HG02759 (cell line): ENCODE data around the gene KIF1A.

Source experiments
- ATAC-seq: cut with Tn5 transposase; IDR thresholded peaks from one replicate; pipeline ENCODE4 v1.9.1; 2021; ENCODE audit warnings: mild to moderate bottlenecking, moderate library complexity; ENCODE audit not compliant: unreplicated experiment

Gene KIF1A

DNA sequence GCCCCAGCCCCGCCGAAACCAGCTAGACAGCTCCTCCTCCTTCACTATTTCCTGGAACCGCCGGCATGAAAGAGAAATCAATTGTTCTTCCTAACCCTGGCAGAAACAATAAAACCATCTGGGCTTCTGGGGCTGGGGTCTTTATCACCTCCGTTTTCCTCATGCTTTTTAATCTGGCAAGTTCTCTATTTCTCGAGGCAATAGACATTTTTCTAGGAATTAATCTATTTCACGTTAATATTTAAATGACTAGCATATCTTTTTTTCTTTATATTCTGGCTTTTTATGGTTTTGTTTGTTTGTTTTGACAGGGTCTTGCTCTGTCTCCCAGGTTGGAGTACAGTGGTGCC lies 1.4 kb upstream of the KIF1A start:
- no peak for ATAC-seq

DNA sequence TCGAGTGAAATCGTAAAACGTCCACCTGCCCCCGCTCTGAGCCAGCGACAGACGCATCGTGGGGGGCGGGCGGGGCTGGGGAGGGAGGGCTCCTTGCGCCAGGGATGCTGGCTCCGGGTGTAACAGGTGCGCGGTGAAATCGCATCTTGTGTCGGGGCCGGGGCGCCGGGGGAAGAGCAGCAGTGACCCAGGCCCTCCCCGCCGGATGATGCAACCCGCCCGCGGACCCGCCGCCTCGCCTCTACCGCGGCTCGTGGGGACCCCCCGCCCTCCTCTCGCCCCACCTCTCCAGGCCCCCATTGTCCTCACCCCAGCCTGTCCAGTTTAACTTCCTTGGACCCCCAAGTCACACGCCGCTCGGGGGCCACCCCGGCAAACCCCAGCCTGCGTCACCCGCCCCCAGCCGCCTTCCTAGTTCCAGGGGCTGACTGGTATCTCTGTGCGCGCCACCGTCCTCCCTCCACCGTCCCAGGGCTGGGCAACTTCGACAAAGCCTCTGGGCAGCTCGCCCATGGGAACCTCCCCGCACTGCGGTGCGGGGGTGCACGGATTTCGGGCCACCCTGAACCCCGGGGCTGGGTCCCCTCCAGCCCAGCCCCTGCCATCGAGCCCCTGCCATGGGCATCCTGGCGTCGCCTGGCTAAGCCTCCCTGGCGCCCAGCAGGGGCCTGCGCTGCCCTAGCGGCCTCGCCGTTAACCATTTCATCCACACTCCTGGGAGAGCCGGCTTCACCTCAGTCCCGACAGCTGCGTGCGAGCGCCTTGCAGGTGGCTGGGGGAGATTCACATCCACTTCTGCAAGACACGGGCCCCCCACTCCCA lies 799 bp upstream of the KIF1A start:
- no peak for ATAC-seq

DNA sequence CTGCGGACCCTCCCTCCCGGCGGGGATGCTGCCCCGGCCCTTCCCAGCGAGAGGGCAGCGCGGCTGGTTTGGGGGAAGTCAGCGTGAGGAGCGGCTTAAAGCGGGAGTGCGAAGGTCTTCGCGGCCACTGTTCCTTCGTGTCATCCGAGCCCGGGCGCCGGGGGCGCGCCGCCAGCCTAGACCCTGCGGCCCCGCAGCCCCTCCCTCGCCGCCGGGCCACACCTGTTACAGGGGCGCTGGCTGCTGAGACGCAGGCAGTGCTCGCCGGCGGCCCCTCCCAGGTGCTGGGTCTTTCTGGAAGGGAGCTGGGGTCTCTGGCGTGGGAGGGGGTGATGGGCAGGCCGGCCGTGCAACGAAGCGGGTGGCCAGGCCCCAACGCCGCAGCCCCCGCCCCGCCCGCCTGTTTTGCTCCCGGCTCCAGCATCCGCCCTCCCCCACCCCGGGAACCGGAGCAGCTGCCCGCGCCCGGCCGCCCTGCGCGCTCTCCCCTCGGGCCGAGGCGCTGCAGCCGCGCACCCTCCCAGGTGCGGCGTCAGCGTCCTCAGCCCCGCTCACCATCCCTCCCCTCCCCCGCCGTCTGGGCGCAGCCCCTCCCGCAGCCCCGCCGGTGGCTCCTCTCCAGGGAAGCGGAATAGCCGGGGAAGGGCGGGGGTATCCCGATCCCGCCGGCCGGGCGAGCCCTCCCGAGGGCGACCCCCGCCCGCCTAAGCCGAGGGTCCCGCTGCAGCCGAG lies 727 bp downstream of the KIF1A start:
- no peak for ATAC-seq

DNA sequence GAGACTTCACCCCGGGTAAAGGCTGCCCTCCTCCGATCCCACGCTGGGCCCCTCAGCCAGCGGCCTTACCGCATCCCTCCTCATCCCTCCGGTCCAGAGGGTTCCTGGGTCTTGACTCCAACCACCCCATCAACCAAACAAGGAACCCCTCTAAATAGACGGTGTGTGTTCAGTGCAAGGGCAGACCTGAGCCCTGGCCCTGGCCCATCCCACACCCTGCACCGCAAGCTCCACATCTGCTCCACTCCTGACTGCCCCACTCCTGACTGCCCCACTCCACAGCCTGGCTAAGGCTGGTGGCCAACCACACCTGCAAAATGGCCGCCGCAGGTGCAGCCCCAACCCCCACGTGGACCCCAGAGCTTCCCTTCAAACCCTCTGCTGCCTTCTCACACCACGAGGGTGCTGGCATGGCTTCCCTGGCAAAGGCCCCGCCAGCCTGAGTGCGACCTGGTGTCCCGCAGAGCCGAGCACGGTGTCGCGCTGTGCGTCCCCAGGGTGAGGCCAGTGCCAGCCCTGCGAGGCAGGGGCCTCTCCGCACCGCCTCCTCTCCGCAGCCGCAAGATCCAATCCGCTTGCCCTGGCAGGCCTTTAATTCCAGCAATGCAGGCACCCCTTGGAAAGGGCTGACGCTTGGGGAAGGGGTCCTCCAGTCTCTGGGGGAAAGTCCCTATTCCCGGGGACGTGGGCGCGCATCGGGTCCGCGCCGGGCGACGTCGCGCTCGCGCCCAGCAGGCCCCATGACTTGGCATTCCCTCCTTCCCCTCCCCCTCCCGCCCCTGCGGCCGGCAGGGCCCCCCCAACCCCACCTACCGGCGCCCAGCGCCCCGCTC lies 1.5 kb downstream of the KIF1A start:
- ATAC-seq = no peak

DNA sequence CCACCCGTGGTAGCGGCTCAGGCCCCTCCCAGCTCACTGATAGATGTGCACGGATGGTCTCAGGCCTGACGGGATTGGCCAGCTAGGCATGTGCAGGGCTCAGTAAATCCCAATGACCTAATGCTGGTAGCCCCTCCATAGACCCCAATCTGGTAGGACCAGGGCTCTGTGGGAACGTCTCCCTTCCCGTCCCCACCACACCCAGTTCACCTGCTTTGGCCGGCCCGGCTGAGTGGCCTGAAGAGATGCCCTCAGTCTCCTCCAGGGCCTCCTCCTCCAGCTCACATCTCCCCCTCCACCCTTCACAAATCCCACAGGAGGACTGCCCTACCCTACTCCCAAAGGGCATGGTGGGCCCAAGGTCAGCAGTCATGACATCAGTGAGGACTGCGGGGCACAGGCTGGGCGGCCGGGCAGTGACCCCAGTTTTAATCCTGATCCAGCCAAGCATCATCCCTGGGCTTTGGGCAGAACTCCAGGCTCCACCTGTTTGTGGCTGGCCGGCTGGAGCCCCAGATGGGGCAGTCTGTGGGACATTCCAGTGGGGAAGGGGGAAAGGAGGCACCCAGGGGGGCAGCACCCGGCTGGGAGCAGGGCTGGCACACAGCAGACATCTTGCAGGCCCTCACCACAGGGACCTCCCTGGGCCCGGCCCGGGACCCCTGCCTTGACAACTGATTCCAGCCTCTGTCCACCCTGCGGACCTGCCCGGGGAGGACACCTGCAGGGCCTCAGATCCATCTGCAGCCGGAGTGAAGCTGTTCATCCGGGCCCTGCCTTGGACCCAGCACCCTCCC lies 2.3 kb downstream of the KIF1A start:
- ATAC-seq = no peak

DNA sequence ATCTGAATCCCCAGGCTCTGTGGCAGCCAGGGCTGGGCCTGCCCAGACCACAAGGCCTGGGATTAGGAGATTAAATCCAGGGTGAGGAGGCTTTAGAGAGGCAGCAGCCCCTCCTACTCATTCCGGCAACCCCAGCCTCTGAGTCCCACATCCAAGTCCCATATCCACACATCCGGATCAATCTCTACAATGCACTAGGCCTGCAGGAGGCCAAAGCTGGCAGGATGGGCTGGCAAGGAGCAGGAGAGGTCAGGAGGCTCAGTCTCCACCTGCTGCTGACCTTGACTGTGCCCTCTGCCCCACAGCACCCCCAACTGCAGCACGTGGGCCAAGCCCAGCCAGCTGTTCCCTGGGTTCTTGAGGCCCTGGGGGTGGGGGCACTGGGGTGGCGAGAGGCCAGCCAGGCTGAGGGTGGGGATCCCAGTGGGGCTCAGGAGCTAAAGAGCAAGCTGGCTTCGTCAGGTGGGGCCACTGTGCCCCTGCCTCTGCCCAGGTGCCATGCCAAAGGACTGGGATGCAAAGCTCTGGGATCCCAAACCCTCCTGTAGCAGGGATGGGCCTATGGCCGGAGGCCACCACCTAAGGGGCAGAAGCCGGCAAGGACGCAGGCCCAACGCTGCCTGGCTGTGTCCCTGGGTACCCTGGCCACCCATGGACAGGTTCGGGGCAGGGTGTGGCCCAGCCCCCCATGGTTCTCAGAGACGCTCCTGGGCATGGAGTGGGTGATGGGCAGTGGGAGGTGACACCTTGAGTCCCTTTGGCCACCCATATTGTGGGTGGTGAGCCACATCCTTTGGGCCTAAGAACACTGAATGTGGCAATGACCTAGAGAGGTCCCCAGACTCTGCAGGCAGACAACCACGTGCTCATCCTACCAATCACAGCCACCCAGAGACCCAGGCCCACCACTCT lies 3.2 kb downstream of the KIF1A start:
- no peak for ATAC-seq

DNA sequence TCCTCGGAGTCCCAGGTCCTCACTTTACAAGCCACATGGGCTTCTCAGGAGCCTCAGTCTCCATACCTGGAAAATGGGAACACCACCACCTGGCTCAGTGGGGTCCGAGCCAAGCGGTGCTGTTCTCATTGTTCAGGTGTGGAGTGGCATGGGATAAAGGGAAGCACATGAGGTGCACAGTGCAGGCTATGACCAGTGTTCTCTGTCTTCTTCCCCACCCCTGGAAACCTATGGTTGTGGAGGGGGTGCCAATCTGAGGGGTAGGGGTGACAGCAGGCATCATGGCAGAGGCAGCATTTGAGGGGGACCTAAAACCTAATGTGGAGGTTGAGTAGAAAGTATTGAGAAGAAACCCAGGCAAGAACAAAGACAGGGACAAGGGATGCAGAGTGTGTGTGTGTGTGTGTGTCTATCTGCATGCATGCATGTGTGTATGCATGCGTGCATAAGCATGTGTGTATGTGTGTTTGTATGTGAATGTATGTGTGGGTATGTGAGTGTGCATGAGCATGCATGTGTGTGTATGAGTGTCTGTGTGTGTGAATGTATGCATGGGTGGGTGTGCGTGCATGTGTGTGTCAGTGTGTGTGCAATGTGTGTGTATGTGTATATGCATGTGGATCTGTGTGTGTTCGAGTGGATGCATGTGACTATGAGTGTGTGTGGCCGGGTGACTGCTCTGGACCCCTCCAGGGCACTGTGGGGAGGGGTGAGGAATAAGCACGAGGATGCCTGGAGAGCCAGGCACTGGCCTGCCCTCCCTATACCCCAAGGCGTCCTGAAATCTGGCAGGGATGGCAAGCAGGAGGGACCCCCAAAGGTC lies 4.0 kb downstream of the KIF1A start:
- ATAC-seq = no peak

DNA sequence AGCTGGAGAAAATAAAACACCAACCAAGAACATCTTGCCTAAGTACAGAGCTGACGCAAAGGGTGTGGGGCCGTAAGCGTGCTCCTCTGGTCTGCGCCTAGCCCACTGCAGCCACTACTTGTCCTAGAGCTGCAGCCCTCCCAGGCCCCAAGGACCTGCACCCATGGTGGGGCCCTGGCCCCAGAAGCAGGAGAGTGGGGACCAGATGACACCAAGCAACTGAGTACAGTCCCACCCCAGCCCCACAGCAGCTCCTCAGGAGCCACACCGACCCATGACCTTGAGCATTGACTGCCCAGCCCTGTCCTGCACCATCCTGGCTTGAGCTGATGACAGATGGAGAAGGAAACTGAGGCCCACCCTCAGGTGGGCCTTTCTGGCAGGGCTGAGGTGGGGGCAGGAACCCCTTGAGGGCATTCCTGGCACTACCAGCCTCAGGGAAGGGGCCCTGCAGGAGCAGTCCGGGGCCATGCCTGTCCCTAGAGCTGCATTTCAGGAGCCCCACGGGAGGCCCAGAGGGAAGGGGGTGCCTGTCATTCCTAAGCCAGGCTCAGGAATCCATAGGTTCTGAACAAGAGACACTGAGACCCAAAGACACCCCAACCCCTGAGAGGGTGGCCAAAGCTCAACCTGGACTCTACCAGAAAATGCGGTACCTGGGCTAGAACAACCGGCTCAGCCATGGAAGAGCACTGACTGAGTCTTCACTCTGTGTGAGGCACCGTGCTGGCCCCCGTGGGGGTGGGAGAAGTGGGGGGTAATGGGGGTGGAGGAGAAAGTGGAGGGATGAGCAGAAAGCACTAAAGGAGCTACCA lies 4.9 kb downstream of the KIF1A start:
- ATAC-seq = no peak

DNA sequence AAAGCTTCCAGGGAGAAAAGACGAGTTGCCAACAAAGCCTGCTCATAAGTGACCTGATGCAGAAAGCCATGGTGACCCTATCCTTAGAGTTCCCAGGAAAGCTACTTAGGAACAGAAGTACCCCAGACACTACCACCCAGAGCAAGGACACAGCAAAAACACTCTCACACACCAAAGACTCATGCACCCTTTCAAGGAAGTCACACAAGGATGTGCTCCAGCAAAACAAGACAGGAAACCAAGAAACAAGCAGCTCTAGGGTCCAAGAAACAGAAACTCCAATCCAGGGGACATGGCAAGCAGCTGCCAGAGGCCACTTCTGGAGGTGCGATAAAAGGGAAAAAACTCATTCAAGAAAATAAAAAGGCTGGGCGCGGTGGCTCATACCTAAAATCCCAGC lies 5.7 kb downstream of the KIF1A start:
- no peak for ATAC-seq

DNA sequence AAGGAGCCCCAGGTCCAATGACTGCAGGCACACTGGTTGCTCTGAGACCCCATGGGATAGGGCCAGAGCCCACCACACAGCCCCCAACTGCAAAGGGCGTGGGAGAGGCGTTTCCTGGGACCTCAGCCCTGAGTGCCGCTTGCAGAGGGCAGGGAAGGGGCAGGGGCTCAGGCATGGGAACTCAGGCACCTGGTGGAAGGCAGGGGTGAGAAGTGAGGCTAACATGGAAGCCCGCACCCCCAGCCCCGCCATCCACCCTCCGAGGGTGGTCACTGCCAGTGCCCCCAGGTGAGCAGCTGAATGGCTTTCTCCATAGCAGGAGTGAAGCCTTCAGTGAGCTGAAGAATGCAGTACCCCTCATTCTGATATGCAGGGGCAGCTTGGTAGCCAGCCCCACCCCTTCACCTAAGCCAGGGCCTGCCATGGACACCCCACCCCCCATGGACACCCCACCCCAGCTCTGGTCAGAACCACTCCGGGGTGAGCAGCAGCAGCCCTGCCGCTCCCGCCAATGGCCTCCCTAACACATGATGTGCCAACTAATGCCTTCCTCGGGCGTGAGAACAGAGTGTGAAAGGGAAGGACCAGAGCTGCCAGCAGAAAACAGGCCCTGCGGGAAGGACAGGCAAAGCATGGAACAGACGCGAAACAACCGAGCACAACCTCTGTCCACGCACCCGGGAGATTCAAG lies 6.6 kb downstream of the KIF1A start:
- no peak for ATAC-seq

DNA sequence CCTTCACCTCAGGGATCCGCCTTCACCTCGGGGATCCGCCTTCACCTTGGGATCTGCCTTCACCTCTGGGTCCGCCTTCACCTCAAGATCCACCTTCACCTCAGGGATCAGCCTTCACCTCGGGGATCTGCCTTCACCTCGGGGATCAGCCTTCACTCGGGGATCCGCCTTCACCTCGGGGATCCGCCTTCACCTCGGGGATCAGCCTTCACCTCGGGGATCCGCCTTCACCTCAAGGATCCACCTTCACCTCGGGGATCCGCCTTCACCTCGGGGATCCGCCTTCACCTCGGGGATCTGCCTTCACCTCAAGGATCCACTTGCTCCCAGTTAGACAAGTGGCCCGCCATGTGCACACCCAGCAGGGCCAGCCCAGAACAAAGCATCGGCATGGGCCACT lies 7.3 kb downstream of the KIF1A start:
- no peak for ATAC-seq

DNA sequence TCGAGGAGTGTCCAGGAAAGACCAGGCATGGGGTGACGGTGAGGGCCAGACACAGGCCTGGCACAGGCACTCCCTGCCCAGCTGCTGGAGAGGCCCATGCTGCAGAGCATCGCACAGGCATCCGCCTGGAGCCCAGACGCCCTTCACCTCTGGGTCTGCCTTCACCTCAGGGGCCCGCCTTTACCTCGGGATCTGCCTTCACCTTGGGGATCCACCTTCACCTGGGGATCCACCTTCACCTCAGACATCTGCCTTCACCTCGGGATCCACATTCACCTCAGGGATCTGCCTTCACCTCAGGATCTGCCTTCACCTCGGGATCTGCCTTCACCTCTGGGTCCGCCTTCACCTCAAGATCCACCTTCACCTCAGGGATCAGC lies 7.7 kb downstream of the KIF1A start:
- ATAC-seq = no peak

DNA sequence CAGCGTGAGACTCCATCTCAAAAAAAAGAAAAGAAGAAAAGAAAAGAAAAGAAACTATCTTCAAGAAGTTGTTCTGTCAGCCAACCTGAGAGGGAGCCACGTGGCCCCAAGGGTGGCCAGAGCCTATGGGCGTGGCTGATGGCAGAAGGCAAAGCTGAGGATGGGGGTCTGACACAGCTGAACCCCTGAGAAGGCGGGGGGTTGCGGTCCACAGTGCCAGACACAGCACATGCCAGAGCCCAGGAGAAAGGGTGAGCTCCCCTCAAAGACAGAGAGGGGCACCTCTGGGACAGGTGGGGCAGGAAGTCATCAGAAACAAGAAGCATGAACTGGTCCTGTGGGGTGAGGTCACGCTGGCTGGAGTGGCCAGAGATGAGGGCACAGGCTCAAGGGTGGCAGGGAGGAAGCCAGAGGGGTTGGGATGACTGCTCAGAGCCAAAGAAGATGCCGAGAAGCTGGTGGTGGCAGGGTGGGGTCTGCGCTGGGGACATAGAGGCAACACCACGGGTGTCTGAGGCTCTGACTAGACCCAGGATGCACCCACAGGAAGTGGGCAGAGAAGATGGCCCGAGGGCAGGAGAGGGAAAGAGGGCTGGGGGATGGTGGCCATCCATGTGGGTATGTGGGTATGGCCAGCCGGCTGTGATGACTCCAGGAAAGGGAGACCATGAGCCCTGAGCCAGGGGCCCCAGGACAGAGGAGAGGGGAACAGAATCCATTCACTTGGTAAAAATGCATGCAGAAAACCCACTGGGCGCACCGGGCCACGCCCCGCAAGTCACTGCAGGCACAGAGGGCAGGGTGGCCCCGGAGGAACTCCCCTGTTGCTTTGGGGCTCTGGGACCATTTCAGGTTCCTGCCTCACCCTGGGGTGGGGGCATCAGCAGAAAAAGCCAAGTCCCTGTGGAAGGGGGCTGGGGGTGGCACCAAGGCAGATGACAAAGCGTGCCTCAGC lies 8.4 kb downstream of the KIF1A start:
- ATAC-seq = no peak

DNA sequence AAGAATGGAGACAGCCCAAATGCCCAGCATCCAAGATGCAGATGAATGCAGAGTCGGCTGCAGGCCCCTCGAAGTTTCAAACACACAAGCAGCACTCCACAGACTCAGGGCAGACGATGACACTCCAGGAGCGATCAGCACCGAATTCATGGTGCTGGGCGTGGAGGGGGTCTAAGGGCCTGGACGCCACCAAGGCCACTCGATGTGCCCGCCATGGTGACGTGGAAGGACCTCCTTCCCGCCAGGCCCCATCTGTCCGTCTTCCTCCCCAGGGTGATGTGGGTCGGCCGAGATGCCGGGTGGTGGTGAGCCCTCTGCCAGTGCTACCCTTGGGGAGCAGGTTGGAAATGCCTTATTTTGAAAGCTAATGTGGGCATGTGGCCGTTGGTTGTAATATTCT lies 9.4 kb downstream of the KIF1A start:
- ATAC-seq = no peak

DNA sequence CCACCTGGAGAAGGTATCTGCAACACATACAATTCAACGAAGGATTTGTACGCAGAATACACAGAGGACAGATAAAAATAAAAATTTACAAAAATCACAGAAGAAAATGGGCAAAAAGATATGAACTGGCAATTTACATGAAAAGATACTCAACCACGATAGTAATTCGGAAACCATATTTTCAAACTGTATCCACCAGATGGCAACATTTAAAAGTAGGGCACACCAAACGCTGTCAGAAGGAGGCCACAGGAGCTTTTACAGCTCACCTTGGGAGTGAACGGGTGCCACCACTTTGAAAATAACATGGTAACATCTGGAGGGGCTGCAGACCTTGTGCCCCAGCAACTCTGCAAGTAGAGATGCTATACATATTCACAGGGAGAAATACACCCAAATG lies 9.8 kb downstream of the KIF1A start:
- no peak for ATAC-seq

DNA sequence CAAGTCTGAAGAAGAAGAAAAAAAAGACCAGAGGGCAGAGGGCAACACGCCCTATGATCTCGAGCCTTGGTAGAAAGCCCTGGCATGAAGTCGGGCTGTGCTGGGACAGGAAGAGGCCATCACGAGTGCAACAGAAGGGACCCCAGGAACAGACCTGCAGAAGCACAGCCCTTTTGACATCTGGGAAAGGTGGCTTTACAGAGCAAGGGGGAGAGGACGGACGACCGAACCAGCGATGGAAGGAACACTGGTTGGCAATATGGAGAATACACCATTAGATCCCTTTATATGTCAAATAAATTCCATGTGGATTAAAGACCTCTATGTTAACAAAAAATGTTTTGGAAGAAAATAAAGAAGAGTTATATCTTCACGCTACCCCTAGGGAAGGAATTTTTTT lies 10.7 kb downstream of the KIF1A start:
- no peak for ATAC-seq

DNA sequence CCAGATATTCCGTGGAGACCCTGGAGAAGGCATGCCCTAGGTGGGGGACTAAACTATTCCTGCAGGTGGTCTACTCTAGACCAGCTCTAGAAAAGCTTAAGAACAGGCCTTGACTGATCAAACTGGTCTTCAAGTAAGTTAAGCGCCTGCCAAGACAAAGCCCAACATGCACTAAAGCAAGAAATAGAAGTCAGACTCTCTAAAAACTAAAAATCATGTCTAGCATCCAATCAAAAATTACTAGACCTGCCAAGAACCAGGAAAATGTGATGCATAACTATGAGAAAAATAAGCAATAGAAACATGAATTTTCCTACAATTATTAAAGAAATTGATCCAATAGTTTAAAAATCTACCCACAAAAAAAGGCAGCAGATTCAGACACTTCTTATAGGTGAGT lies 13.6 kb downstream of the KIF1A start:
- ATAC-seq = no peak
